ENCODE results near the gene ATP6V1F. TPM values are rescaled to one million over a fixed set of nuclear protein-coding genes. Genes with fewer than 3 reads are reported as not detected.
"Not testable (repeated sequence)": the region's sequence is repeated elsewhere in the genome, so short reads cannot be mapped to it uniquely, and the experiment has no call there.

The ATP6V1F gene
- total and polyA plus RNA-seq, 2 donors (not counting 1 experiment from before 2014, with no cell fraction given), result 124 to 167 TPM

- Histone ChIP-seq H3K4me3 (replicated peaks in 1 of 4; ENCODE audit: control extremely low read depth in 1 of 4, insufficient read depth in 1 of 4, low read depth in 3 of 4, low read length in 4 of 4) (no peak overlapping the region), H4K20me1 (ENCODE audit: control insufficient read depth, extremely low read depth, insufficient read depth, low read length) (no peaks in the 10 kb centered on the region), H3K27ac (ENCODE audit: insufficient read depth, low read length) (no peak overlapping the region), H3K36me3 (ENCODE audit: control insufficient read depth, insufficient read depth, low read length) (no peaks in the 10 kb centered on the region), H3K9ac (ENCODE audit: insufficient read depth, low read length) (no peak overlapping the region), H2AFZ (ENCODE audit: low read length) (no peak overlapping the region), H3K4me2 (ENCODE audit: extremely low read depth, insufficient read depth, low read length) (no peak overlapping the region), H3K27me3 (ENCODE audit: control insufficient read depth, insufficient read depth, low read length) (peaks cover 31% of the 10 kb centered on the region), H3K79me2 (ENCODE audit: control insufficient read depth, insufficient read depth, low read length) (no peaks in the 10 kb centered on the region), H3K9me3 (ENCODE audit: control insufficient read depth, insufficient read depth, low read depth, low read length) (no peaks in the 10 kb centered on the region), H3K4me1 (ENCODE audit: control insufficient read depth, extremely low read depth, insufficient read depth, low read length) (no peaks in the 10 kb centered on the region)
- no peak for DNase-seq (ENCODE audit: low read depth in 2 of 2)
- TF ChIP-seq EZH2 (IDR thresholded peaks at IDR 0.05; ENCODE audit: low read length, missing control alignments), result peak; percentile 65
- TF ChIP-seq, protein P1, sequence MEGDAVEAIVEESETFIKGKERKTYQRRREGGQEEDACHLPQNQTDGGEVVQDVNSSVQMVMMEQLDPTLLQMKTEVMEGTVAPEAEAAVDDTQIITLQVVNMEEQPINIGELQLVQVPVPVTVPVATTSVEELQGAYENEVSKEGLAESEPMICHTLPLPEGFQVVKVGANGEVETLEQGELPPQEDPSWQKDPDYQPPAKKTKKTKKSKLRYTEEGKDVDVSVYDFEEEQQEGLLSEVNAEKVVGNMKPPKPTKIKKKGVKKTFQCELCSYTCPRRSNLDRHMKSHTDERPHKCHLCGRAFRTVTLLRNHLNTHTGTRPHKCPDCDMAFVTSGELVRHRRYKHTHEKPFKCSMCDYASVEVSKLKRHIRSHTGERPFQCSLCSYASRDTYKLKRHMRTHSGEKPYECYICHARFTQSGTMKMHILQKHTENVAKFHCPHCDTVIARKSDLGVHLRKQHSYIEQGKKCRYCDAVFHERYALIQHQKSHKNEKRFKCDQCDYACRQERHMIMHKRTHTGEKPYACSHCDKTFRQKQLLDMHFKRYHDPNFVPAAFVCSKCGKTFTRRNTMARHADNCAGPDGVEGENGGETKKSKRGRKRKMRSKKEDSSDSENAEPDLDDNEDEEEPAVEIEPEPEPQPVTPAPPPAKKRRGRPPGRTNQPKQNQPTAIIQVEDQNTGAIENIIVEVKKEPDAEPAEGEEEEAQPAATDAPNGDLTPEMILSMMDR (conservative IDR thresholded peaks at IDR 0.05 in 1 of 2, IDR thresholded peaks at IDR 0.05 in 1 of 2; ENCODE audit: low read depth in 1 of 2, low read length in 2 of 2), result no peak
Measured at GRCh38 chr7:128911423-128912031, 48.9 kb downstream of the ATP6V1F start.

- Histone ChIP-seq H3K9me3 (ENCODE audit: control insufficient read depth, insufficient read depth, low read depth, low read length) (no peaks in the 10 kb centered on the region), H3K79me2 (ENCODE audit: control insufficient read depth, insufficient read depth, low read length) (no peaks in the 10 kb centered on the region), H2AFZ (ENCODE audit: low read length) (no peak overlapping the region), H3K9ac (ENCODE audit: insufficient read depth, low read length) (no peak overlapping the region), H4K20me1 (ENCODE audit: control insufficient read depth, extremely low read depth, insufficient read depth, low read length) (no peaks in the 10 kb centered on the region), H3K36me3 (ENCODE audit: control insufficient read depth, insufficient read depth, low read length) (no peaks in the 10 kb centered on the region), H3K4me2 (ENCODE audit: extremely low read depth, insufficient read depth, low read length) (no peak overlapping the region), H3K4me1 (ENCODE audit: control insufficient read depth, extremely low read depth, insufficient read depth, low read length) (no peaks in the 10 kb centered on the region), H3K4me3 (replicated peaks in 1 of 4; ENCODE audit: control extremely low read depth in 1 of 4, insufficient read depth in 1 of 4, low read depth in 3 of 4, low read length in 4 of 4) (no peak overlapping the region), H3K27me3 (ENCODE audit: control insufficient read depth, insufficient read depth, low read length) (peaks cover 37% of the 10 kb centered on the region), H3K27ac (ENCODE audit: insufficient read depth, low read length) (no peak overlapping the region)
- TF ChIP-seq EZH2 (IDR thresholded peaks at IDR 0.05; ENCODE audit: low read length, missing control alignments), result no peak
- TF ChIP-seq, protein P1 (conservative IDR thresholded peaks at IDR 0.05 in 1 of 2, IDR thresholded peaks at IDR 0.05 in 1 of 2; ENCODE audit: low read depth in 1 of 2, low read length in 2 of 2), result no peak
- DNase-seq (ENCODE audit: low read depth in 2 of 2), result no peak
Measured at GRCh38 chr7:128912281-128912680, 49.6 kb downstream of the ATP6V1F start.

DNA sequence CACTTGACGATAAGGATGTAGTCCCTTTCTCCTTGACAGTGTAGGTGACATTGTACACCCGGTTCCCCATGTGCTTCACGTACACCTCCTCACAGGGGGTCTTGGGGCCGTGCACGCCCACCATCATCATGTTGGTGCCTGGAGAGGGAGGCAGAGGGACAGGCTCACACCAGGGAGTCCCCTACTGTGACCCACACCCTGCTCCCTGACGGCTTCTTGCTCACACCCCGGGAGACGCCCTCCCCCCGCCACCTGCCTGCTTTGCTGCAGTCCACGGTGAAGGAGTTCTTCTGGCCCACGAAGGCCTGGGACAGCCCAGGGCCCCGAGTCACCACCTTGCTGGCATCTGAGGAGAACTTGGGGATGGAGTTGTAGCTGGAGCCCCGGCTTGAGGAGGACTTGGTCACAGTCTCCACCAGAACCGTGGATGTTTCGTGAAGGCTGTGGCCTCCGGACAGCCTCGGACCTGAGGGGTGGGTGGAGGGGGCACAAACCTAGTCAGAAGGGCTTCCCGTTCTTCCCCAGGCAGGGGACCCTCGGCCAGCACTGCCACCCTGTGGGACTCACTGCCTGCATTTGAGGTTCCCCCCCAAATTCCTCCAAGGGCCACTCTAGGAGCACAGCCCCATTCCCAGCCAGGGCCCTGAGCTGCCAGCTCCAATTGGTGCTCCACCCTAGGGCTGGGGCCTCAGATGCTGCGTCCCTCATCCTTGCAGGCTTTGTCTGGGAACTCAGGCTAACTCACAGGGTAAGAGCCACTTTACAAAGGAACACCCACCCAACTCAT, 50.2 kb downstream of the ATP6V1F start:
- H3K27me3 ChIP-seq (ENCODE audit: control insufficient read depth, insufficient read depth, low read length), result peaks cover 37% of the 10 kb centered on the region
- H2AFZ ChIP-seq (ENCODE audit: low read length); H4K20me1 ChIP-seq (ENCODE audit: control insufficient read depth, extremely low read depth, insufficient read depth, low read length); H3K9ac ChIP-seq (ENCODE audit: insufficient read depth, low read length); H3K4me3 ChIP-seq (replicated peaks in 1 of 4; ENCODE audit: control extremely low read depth in 1 of 4, insufficient read depth in 1 of 4, low read depth in 3 of 4, low read length in 4 of 4); H3K27ac ChIP-seq (ENCODE audit: insufficient read depth, low read length); H3K4me2 ChIP-seq (ENCODE audit: extremely low read depth, insufficient read depth, low read length); H3K9me3 ChIP-seq (ENCODE audit: control insufficient read depth, insufficient read depth, low read depth, low read length); H3K4me1 ChIP-seq (ENCODE audit: control insufficient read depth, extremely low read depth, insufficient read depth, low read length); H3K79me2 ChIP-seq (ENCODE audit: control insufficient read depth, insufficient read depth, low read length); DNase-seq (ENCODE audit: low read depth in 2 of 2); H3K36me3 ChIP-seq (ENCODE audit: control insufficient read depth, insufficient read depth, low read length): not testable (repeated sequence)
